SK-N-SH treated with all-trans-retinoic acid at 6 μM for 48 hours (cell line): ENCODE data around the gene NAALADL2.

Source experiments
- BACH2 ChIP-seq: fragments of 250-450 bp; sonication (Bioruptor Pico); IDR thresholded peaks from 2 replicates; pipeline ENCODE4 v1.9.0; 2021; ENCODE audit warnings: mild to moderate bottlenecking, borderline replicate concordance
- PPARA ChIP-seq: fragments of 250-450 bp; sonication (Bioruptor Pico); IDR thresholded peaks from 2 replicates; pipeline ENCODE4 v1.5.0; 2020; ENCODE audit warnings: mild to moderate bottlenecking, borderline replicate concordance
- TCF4 ChIP-seq: fragments of 250-450 bp; sonication (Bioruptor Pico); IDR thresholded peaks from 2 replicates; pipeline ENCODE4 v1.8.0; 2021; ENCODE audit warnings: mild to moderate bottlenecking, moderate library complexity, borderline replicate concordance
- ZFP3 ChIP-seq: fragments of 250-450 bp; sonication (Bioruptor Pico); IDR thresholded peaks from 2 replicates; pipeline ENCODE4 v1.5.0; 2020; ENCODE audit warnings: mild to moderate bottlenecking, moderate library complexity
- ZFP30 ChIP-seq: fragments of 450-650 bp; formaldehyde crosslinking; IDR thresholded peaks from 2 replicates; pipeline ENCODE4 v1.5.0; 2022; ENCODE audit warnings: mild to moderate bottlenecking, moderate library complexity
- TF ChIP-seq, protein P1 (sequence below): fragments of 250-450 bp; sonication (Bioruptor Pico); IDR thresholded peaks from 2 replicates; pipeline ENCODE4 v1.5.1; 2021; ENCODE audit warnings: mild to moderate bottlenecking, moderate library complexity
- TF ChIP-seq, protein P2 (sequence below): fragments of 250-450 bp; sonication (Bioruptor Pico); IDR thresholded peaks from 2 replicates; pipeline ENCODE4 v1.8.0; 2021; ENCODE audit warnings: low read depth, mild to moderate bottlenecking, moderate library complexity, borderline replicate concordance
- TF ChIP-seq, protein P3 (sequence below): fragments of 250-450 bp; sonication (Bioruptor Pico); IDR thresholded peaks from 2 replicates; pipeline ENCODE4 v1.5.1; 2020; ENCODE audit warnings: low read depth, mild to moderate bottlenecking, moderate library complexity

DNA sequence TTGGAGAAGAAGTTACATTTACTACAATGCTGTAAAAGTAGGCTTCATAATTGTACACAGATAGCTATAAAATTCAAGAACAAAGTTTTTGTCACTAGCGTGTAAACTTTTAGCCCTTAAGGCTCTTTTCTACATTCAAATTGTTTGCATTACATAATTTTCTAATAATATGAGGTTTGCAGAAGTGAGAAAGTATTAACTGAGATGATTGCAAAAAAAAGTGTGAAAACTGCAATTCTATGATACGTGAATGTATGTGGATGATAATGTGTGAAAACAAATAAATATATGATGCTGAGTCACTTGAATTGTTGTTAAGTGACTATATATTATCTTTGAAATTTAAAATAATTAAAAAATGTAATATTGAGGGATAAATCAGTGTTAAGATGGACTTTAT, 557.5 kb downstream of the NAALADL2 start:
- no peak for TF ChIP-seq ZFP30
- TF ChIP-seq, protein P1, sequence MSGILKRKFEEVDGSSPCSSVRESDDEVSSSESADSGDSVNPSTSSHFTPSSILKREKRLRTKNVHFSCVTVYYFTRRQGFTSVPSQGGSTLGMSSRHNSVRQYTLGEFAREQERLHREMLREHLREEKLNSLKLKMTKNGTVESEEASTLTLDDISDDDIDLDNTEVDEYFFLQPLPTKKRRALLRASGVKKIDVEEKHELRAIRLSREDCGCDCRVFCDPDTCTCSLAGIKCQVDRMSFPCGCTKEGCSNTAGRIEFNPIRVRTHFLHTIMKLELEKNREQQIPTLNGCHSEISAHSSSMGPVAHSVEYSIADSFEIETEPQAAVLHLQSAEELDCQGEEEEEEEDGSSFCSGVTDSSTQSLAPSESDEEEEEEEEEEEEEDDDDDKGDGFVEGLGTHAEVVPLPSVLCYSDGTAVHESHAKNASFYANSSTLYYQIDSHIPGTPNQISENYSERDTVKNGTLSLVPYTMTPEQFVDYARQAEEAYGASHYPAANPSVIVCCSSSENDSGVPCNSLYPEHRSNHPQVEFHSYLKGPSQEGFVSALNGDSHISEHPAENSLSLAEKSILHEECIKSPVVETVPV = no peak
- no peak for TF ChIP-seq ZFP3
- TF ChIP-seq BACH2 (CRISPR knock-in tag) = no peak
- TF ChIP-seq, protein P2, sequence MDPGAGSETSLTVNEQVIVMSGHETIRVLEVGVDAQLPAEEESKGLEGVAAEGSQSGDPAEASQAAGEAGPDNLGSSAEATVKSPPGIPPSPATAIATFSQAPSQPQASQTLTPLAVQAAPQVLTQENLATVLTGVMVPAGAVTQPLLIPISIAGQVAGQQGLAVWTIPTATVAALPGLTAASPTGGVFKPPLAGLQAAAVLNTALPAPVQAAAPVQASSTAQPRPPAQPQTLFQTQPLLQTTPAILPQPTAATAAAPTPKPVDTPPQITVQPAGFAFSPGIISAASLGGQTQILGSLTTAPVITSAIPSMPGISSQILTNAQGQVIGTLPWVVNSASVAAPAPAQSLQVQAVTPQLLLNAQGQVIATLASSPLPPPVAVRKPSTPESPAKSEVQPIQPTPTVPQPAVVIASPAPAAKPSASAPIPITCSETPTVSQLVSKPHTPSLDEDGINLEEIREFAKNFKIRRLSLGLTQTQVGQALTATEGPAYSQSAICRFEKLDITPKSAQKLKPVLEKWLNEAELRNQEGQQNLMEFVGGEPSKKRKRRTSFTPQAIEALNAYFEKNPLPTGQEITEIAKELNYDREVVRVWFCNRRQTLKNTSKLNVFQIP (CRISPR knock-in tag) = no peak
- TF ChIP-seq PPARA (CRISPR knock-in tag) = no peak
- no peak for TF ChIP-seq TCF4 (CRISPR knock-in tag)
- TF ChIP-seq, protein P3, sequence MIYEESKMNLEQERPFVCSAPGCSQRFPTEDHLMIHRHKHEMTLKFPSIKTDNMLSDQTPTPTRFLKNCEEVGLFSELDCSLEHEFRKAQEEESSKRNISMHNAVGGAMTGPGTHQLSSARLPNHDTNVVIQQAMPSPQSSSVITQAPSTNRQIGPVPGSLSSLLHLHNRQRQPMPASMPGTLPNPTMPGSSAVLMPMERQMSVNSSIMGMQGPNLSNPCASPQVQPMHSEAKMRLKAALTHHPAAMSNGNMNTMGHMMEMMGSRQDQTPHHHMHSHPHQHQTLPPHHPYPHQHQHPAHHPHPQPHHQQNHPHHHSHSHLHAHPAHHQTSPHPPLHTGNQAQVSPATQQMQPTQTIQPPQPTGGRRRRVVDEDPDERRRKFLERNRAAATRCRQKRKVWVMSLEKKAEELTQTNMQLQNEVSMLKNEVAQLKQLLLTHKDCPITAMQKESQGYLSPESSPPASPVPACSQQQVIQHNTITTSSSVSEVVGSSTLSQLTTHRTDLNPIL (CRISPR knock-in tag) = no peak
